ENCODE results near the gene CARNS1.

GRCh38 chr11:67374571-67375281, 40.8 kb upstream of the CARNS1 start:
- TF ChIP-seq CTCF (conservative IDR thresholded peaks at IDR 0.05; ENCODE audit: low read depth, low read length) (no peak), EZH2 (IDR thresholded peaks at IDR 0.05; ENCODE audit: borderline replicate concordance, low read depth, low read length, poor library complexity, severe bottlenecking) (no peak)

Data from A673 (cell line).